ENCODE measurements around the gene EFHB. TPM values are rescaled to one million over a fixed set of nuclear protein-coding genes. Genes with fewer than 3 reads are reported as not detected.
A peak's percentile ranks its signal among the peaks of the same experiment; 100 is the strongest.

Gene EFHB
- total and polyA plus RNA-seq, 2 of the 13 experiments (the other 11 are each of a cell fraction or from before 2014, with no cell fraction given), result 0.15 to 0.42 TPM

DNA sequence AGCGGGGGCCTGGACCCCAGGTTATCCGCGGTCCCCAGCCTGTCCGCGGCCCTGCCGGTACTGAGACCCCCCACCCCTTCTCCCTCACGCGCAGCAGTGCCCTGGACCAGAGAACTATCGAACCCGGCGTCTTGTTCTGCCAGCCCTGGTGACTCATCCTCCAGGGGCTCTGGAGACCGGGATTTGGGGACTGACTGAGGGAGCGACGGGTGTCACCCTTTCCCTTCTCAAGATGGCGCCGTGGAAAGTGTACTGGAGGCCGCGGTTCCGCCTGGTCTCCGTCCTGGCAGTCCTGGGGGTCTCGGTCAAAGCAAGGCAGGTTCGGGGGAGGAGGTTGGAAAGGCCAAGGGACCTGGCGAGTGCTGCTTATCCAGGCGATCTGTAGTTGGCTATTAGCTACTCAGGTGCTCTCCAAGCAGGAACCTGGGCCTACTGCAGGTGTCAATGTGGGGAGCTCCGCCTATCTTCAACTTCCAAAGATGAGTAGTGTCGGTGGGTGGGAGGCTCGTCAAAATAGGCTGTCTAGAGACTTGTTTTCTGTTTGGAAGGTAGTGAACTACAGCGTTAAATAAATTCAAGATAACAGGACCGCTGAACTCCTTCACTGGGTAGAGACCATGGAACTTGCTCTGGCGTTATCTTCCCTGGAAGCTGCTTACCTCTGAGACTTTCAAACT is 13.7 kb upstream of the EFHB start (continued):
- no peak for TF ChIP-seq CREB1 (IDR thresholded peaks at IDR 0.05)
- TF ChIP-seq CREB1 (CRISPR knock-in tag; IDR thresholded peaks at IDR 0.05), result no peak
- TF ChIP-seq ISL2 (CRISPR knock-in tag; IDR thresholded peaks at IDR 0.05), result no peak
- TF ChIP-seq SOX6 (IDR thresholded peaks at IDR 0.05), result no peak
- no peak for TF ChIP-seq SOX6 (CRISPR knock-in tag; IDR thresholded peaks at IDR 0.05)
- no peak for TF ChIP-seq IRX3 (CRISPR knock-in tag; IDR thresholded peaks at IDR 0.05; ENCODE audit: borderline replicate concordance, low read depth)
- TF ChIP-seq, protein P1, sequence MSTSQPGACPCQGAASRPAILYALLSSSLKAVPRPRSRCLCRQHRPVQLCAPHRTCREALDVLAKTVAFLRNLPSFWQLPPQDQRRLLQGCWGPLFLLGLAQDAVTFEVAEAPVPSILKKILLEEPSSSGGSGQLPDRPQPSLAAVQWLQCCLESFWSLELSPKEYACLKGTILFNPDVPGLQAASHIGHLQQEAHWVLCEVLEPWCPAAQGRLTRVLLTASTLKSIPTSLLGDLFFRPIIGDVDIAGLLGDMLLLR (CRISPR knock-in tag; IDR thresholded peaks at IDR 0.05), result no peak
- no peak for TF ChIP-seq ZNF441 (CRISPR knock-in tag; IDR thresholded peaks at IDR 0.05; ENCODE audit: borderline replicate concordance)
- no peak for TF ChIP-seq CBX1 (IDR thresholded peaks at IDR 0.05; ENCODE audit: low read depth)
- TF ChIP-seq ZNF629 (CRISPR knock-in tag; conservative IDR thresholded peaks at IDR 0.05), result no peak
- TF ChIP-seq ATRX (CRISPR knock-in tag; IDR thresholded peaks at IDR 0.05; ENCODE audit: borderline replicate concordance), result no peak
- TF ChIP-seq GABPB1 (CRISPR knock-in tag; IDR thresholded peaks at IDR 0.05), result no peak
- no peak for TF ChIP-seq KDM3A (CRISPR knock-in tag; IDR thresholded peaks at IDR 0.05; ENCODE audit: low read depth)
- TF ChIP-seq ZNF468 (CRISPR knock-in tag; IDR thresholded peaks at IDR 0.05), result no peak
- peak; percentile 30; the same call in 1 of the 2 replicates for TF ChIP-seq REPIN1 (CRISPR knock-in tag; IDR thresholded peaks at IDR 0.05; ENCODE audit: borderline replicate concordance, low read depth)
- TF ChIP-seq, protein P2, sequence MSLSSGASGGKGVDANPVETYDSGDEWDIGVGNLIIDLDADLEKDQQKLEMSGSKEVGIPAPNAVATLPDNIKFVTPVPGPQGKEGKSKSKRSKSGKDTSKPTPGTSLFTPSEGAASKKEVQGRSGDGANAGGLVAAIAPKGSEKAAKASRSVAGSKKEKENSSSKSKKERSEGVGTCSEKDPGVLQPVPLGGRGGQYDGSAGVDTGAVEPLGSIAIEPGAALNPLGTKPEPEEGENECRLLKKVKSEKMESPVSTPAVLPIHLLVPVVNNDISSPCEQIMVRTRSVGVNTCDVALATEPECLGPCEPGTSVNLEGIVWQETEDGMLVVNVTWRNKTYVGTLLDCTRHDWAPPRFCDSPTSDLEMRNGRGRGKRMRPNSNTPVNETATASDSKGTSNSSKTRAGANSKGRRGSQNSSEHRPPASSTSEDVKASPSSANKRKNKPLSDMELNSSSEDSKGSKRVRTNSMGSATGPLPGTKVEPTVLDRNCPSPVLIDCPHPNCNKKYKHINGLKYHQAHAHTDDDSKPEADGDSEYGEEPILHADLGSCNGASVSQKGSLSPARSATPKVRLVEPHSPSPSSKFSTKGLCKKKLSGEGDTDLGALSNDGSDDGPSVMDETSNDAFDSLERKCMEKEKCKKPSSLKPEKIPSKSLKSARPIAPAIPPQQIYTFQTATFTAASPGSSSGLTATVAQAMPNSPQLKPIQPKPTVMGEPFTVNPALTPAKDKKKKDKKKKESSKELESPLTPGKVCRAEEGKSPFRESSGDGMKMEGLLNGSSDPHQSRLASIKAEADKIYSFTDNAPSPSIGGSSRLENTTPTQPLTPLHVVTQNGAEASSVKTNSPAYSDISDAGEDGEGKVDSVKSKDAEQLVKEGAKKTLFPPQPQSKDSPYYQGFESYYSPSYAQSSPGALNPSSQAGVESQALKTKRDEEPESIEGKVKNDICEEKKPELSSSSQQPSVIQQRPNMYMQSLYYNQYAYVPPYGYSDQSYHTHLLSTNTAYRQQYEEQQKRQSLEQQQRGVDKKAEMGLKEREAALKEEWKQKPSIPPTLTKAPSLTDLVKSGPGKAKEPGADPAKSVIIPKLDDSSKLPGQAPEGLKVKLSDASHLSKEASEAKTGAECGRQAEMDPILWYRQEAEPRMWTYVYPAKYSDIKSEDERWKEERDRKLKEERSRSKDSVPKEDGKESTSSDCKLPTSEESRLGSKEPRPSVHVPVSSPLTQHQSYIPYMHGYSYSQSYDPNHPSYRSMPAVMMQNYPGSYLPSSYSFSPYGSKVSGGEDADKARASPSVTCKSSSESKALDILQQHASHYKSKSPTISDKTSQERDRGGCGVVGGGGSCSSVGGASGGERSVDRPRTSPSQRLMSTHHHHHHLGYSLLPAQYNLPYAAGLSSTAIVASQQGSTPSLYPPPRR (CRISPR knock-in tag; IDR thresholded peaks at IDR 0.05; ENCODE audit: borderline replicate concordance), result no peak
- TF ChIP-seq ZNF367 (CRISPR knock-in tag; IDR thresholded peaks at IDR 0.05; ENCODE audit: borderline replicate concordance), result no peak
- TF ChIP-seq POLR2G (IDR thresholded peaks at IDR 0.05; ENCODE audit: low read depth, low read length), result no peak
- TF ChIP-seq ZNF83 (CRISPR knock-in tag; IDR thresholded peaks at IDR 0.05; ENCODE audit: borderline replicate concordance), result 0 out of 2 replicates have a peak, but pooled peaks have one; percentile 8
- TF ChIP-seq FOXK1 (CRISPR knock-in tag; IDR thresholded peaks at IDR 0.05; ENCODE audit: borderline replicate concordance, low read depth), result no peak
- no peak for TF ChIP-seq ZKSCAN5 (CRISPR knock-in tag; IDR thresholded peaks at IDR 0.05)
- no peak for TF ChIP-seq ZNF260 (CRISPR knock-in tag; IDR thresholded peaks at IDR 0.05; ENCODE audit: borderline replicate concordance, low read depth)
- TF ChIP-seq, protein P3, sequence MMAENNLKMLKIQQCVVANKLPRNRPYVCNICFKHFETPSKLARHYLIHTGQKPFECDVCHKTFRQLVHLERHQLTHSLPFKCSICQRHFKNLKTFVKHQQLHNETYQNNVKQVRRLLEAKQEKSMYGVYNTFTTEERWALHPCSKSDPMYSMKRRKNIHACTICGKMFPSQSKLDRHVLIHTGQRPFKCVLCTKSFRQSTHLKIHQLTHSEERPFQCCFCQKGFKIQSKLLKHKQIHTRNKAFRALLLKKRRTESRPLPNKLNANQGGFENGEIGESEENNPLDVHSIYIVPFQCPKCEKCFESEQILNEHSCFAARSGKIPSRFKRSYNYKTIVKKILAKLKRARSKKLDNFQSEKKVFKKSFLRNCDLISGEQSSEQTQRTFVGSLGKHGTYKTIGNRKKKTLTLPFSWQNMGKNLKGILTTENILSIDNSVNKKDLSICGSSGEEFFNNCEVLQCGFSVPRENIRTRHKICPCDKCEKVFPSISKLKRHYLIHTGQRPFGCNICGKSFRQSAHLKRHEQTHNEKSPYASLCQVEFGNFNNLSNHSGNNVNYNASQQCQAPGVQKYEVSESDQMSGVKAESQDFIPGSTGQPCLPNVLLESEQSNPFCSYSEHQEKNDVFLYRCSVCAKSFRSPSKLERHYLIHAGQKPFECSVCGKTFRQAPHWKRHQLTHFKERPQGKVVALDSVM (CRISPR knock-in tag; IDR thresholded peaks at IDR 0.05), result no peak
- TF ChIP-seq ZNF354B (CRISPR knock-in tag; IDR thresholded peaks at IDR 0.05), result no peak
- no peak for TF ChIP-seq RFXANK (CRISPR knock-in tag; IDR thresholded peaks at IDR 0.05)
- TF ChIP-seq FLYWCH1 (CRISPR knock-in tag; IDR thresholded peaks at IDR 0.05), result no peak

Measured in HepG2 (cell line).